Vagina (tissue), 2 donors: ENCODE data around the gene MYLK. TPM values are rescaled to one million over a fixed set of nuclear protein-coding genes. Genes with fewer than 3 reads are reported as not detected.

Experiments
- DNase-seq, 2 donors: peaks; one replicate each; pipeline ENCODE4 v3.0.0-alpha.2; 2017; ENCODE audit errors: extremely low spot score in 2 of 2
- H3K27ac ChIP-seq: fragments of 200-600 bp; sonication (generic); one replicate; pipeline ENCODE4 v1.5.1; 2019
- H3K27me3 ChIP-seq: fragments of 200-600 bp; sonication (generic); one replicate; pipeline ENCODE4 v1.5.1; 2019
- H3K36me3 ChIP-seq, 2 donors: fragments of 200-600 bp; sonication (generic); one replicate each; pipeline ENCODE4 v1.5.1; 2017 to 2019
- H3K4me1 ChIP-seq: fragments of 200-600 bp; sonication (generic); one replicate; pipeline ENCODE4 v1.5.1; 2019
- H3K4me3 ChIP-seq, 2 donors: fragments of 200-600 bp; sonication (generic); 1 replicate in 1 of 2; 2 replicates in 1 of 2; pipeline ENCODE4 v1.5.1; 2016 to 2019
- H3K9me3 ChIP-seq: fragments of 200-600 bp; sonication (generic); one replicate; pipeline ENCODE4 v1.5.1; 2019
- CTCF ChIP-seq, 3 experiments: fragments of 450-650 bp in 2 of 3; fragments of 200-600 bp in 1 of 3; sonication (generic) in 1 of 3; IDR thresholded peaks; one replicate each; pipeline ENCODE4 v1.5.1; 2017 to 2019; ENCODE audit warnings: antibody characterized with exemption in 3 of 3, mild to moderate bottlenecking in 2 of 3, moderate library complexity in 2 of 3
- POLR2A ChIP-seq, 2 donors: fragments of 450-650 bp; IDR thresholded peaks; one replicate each; pipeline ENCODE4 v1.6.1; 2017; ENCODE audit warnings: antibody characterized with exemption in 2 of 2, mild to moderate bottlenecking in 2 of 2, moderate library complexity in 2 of 2
- POLR2AphosphoS5 ChIP-seq, 2 donors: sonication (generic); formaldehyde crosslinking; IDR thresholded peaks; one replicate each; pipeline ENCODE4 v1.9.0; 2017; ENCODE audit warnings: antibody characterized with exemption in 2 of 2, mild to moderate bottlenecking in 2 of 2, low read depth in 1 of 2; ENCODE audit not compliant: insufficient read depth in 1 of 2
- intact Hi-C: fragments of 100-400 bp; cut with DNase I; formaldehyde crosslinking; loops from one replicate; pipeline ENCODE4 v1.15.1; 2023
- total RNA-seq: library from RNA; depleted of rRNA; stranded (reverse); fragments of >200 nt; gene quantifications from one replicate; pipeline ENCODE4 v1.2.3, GENCODE V29; 2016

Gene MYLK
- total RNA-seq, 1 donor from 2014 or later: 352 TPM

DNA sequence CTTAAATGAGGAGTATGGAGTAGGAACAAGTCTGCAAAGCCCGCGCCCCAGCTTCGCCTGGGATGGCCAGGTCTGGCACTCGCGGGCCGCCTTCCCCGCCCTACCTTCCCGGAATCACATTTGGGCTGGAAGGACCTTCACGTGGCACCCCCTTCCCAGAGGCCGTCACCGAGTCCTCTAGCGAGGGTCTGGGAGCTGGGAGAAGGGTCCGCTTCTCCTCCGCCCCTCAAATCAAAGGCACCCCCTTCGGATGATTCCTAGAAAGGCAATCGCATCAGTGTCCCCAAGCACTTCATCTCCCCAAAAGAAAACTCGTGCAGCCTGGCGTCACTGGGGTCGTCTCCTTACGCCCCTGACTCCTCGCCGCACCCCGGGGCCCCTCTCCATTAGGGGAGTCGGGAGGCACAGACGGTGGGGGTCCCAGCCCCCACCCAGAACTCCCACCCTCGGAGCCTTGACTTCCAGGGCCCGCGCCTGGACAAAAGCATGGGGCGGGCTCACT, 380 bp downstream of the MYLK start:
- H3K9me3 ChIP-seq: no peaks in the 10 kb centered on the region
- H3K4me3 ChIP-seq: peak overlapping the region; percentile 43 to 48
- DNase-seq: no peak
- no peaks in the 10 kb centered on the region for H3K27me3 ChIP-seq
- H3K36me3 ChIP-seq: no peaks in the 10 kb centered on the region
- H3K4me1 ChIP-seq: peaks cover 10% of the 10 kb centered on the region
- TF ChIP-seq CTCF (IDR thresholded peaks at IDR 0.05) (no peak), POLR2A (IDR thresholded peaks at IDR 0.05) (no peak), POLR2AphosphoS5 (IDR thresholded peaks at IDR 0.05; ENCODE audit: insufficient read depth in 1 of 2, low read depth in 1 of 2) (no peak)
- no peak overlapping the region for H3K27ac ChIP-seq
- intact Hi-C loops: no loop called here

GRCh38 chr3:123883111-123883510, 1.0 kb downstream of the MYLK start:
- no peak for DNase-seq
- Histone ChIP-seq H3K27ac (no peak overlapping the region), H3K36me3 (no peaks in the 10 kb centered on the region), H3K27me3 (no peaks in the 10 kb centered on the region), H3K4me1 (peaks cover 10% of the 10 kb centered on the region), H3K4me3 (no peak overlapping the region), H3K9me3 (no peaks in the 10 kb centered on the region)
- TF ChIP-seq CTCF (IDR thresholded peaks at IDR 0.05): no peak
- TF ChIP-seq POLR2AphosphoS5 (IDR thresholded peaks at IDR 0.05; ENCODE audit: insufficient read depth in 1 of 2, low read depth in 1 of 2): no peak
- TF ChIP-seq POLR2A (IDR thresholded peaks at IDR 0.05): no peak
- intact Hi-C loops: no loop called here

DNA sequence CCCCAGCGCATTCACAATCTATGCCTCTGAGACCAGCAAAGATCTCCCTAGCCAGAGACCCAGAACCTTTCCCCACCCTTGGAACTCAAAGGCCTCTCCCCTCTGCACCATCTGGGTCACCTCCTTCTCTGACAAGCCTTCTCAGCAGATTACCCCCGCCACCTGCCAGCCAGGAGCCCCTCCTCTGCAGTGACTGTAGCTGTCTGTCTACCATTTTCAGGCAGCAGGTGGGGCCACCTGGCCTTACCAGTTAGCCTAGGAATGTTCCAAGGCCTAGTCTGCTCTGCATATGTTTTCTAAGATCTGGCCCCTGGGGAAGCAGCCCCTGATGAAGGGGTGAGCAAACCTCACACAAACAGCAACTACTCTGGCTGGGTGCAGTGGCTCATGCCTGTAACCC, 2.4 kb downstream of the MYLK start:
- Histone ChIP-seq H3K27me3 (no peaks in the 10 kb centered on the region), H3K36me3 (no peaks in the 10 kb centered on the region), H3K27ac (no peak overlapping the region), H3K4me1 (peaks cover 10% of the 10 kb centered on the region), H3K4me3 (no peak overlapping the region), H3K9me3 (no peaks in the 10 kb centered on the region)
- TF ChIP-seq POLR2A (IDR thresholded peaks at IDR 0.05): no peak
- no peak for TF ChIP-seq CTCF (IDR thresholded peaks at IDR 0.05)
- TF ChIP-seq POLR2AphosphoS5 (IDR thresholded peaks at IDR 0.05; ENCODE audit: insufficient read depth in 1 of 2, low read depth in 1 of 2): no peak
- DNase-seq: no peak
- intact Hi-C loops: no loop called here

GRCh38 chr3:123880998-123881561, 3.1 kb downstream of the MYLK start:
- Histone ChIP-seq H3K4me3 (no peak overlapping the region), H3K9me3 (no peaks in the 10 kb centered on the region), H3K27ac (no peak overlapping the region), H3K4me1 (peaks cover 10% of the 10 kb centered on the region), H3K36me3 (no peaks in the 10 kb centered on the region), H3K27me3 (no peaks in the 10 kb centered on the region)
- intact Hi-C loops: no loop called here
- DNase-seq: no peak
- TF ChIP-seq POLR2AphosphoS5 (IDR thresholded peaks at IDR 0.05; ENCODE audit: insufficient read depth in 1 of 2, low read depth in 1 of 2) (no peak), POLR2A (IDR thresholded peaks at IDR 0.05) (no peak), CTCF (IDR thresholded peaks at IDR 0.05) (no peak)

- Histone ChIP-seq H3K27ac (no peak overlapping the region), H3K27me3 (no peaks in the 10 kb centered on the region), H3K4me3 (no peak overlapping the region), H3K36me3 (no peaks in the 10 kb centered on the region), H3K9me3 (no peaks in the 10 kb centered on the region), H3K4me1 (peaks cover 8% of the 10 kb centered on the region)
- no peak for DNase-seq
- intact Hi-C loops: no loop called here
- TF ChIP-seq CTCF (IDR thresholded peaks at IDR 0.05) (no peak), POLR2A (IDR thresholded peaks at IDR 0.05) (no peak), POLR2AphosphoS5 (IDR thresholded peaks at IDR 0.05; ENCODE audit: insufficient read depth in 1 of 2, low read depth in 1 of 2) (no peak)
These were observed 5.3 kb downstream of the MYLK start for GRCh38 chr3:123878807-123879206.
